H9 (cell line): ENCODE data around the gene PLCXD3. TPM values are rescaled to one million over a fixed set of nuclear protein-coding genes. Genes with fewer than 3 reads are reported as not detected.

Experiments
- DNase-seq: peaks from one replicate; pipeline ENCODE4 v3.0.0-alpha.2; 2017
- H2AFZ ChIP-seq: one replicate; pipeline ENCODE4 v1.6.1; 2013; ENCODE audit warnings: mild to moderate bottlenecking, low read length, control low read depth, moderate library complexity
- H2AK5ac ChIP-seq: 2 replicates; pipeline ENCODE4 v1.6.1; 2013; ENCODE audit warnings: low read length, control low read depth, mixed read lengths; ENCODE audit not compliant: insufficient read length
- H2BK120ac ChIP-seq: one replicate; pipeline ENCODE4 v1.6.1; 2013; ENCODE audit warnings: low read depth, mild to moderate bottlenecking, low read length, control low read depth, inconsistent platforms; ENCODE audit not compliant: poor library complexity, severe bottlenecking
- H2BK12ac ChIP-seq: 2 replicates; pipeline ENCODE4 v1.6.1; 2013; ENCODE audit warnings: low read length, control low read depth, mixed read lengths, low read depth; ENCODE audit not compliant: insufficient read length
- H2BK15ac ChIP-seq: 2 replicates; pipeline ENCODE4 v1.6.1; 2013; ENCODE audit warnings: low read depth, low read length, control low read depth
- H2BK20ac ChIP-seq: one replicate; pipeline ENCODE4 v1.6.1; 2013; ENCODE audit warnings: low read depth, mild to moderate bottlenecking, low read length, control low read depth, inconsistent platforms; ENCODE audit not compliant: poor library complexity, severe bottlenecking
- H2BK5ac ChIP-seq: 2 replicates; pipeline ENCODE4 v1.6.1; 2013; ENCODE audit warnings: low read length, control low read depth, mixed read lengths; ENCODE audit not compliant: insufficient read length
- H3K14ac ChIP-seq: 2 replicates; pipeline ENCODE4 v1.6.1; 2013; ENCODE audit warnings: low read length, control low read depth; ENCODE audit not compliant: insufficient read depth
- H3K18ac ChIP-seq: 2 replicates; pipeline ENCODE4 v1.6.1; 2013; ENCODE audit warnings: low read depth, mild to moderate bottlenecking, mixed read lengths, low read length, control low read depth; ENCODE audit not compliant: insufficient read length
- H3K23ac ChIP-seq: 2 replicates; pipeline ENCODE4 v1.6.1; 2013; ENCODE audit warnings: low read length, control low read depth, mixed read lengths, low read depth; ENCODE audit not compliant: insufficient read length
- H3K23me2 ChIP-seq: 2 replicates; pipeline ENCODE4 v1.6.1; 2013; ENCODE audit warnings: low read depth, mild to moderate bottlenecking, mixed read lengths, low read length, control low read depth; ENCODE audit not compliant: insufficient read length, poor library complexity, severe bottlenecking
- H3K27ac ChIP-seq: 2 replicates; pipeline ENCODE4 v1.5.1; 2013; ENCODE audit warnings: low read length, control low read depth, mixed read lengths, low read depth; ENCODE audit not compliant: insufficient read length
- H3K27me3 ChIP-seq: 2 replicates; pipeline ENCODE4 v1.6.1; 2013; ENCODE audit warnings: low read length, control low read depth, inconsistent platforms; ENCODE audit not compliant: insufficient read depth
- H3K4ac ChIP-seq: 2 replicates; pipeline ENCODE4 v1.6.1; 2013; ENCODE audit warnings: low read depth, mild to moderate bottlenecking, control low read depth, inconsistent platforms, low read length, moderate library complexity
- H3K4me1 ChIP-seq: 2 replicates; pipeline ENCODE4 v1.6.1; 2013; ENCODE audit warnings: low read length, control low read depth, inconsistent platforms; ENCODE audit not compliant: insufficient read depth
- H3K4me2 ChIP-seq: 2 replicates; pipeline ENCODE4 v1.6.1; 2013; ENCODE audit warnings: low read length, control low read depth, mixed read lengths; ENCODE audit not compliant: insufficient read length, insufficient read depth
- H3K56ac ChIP-seq: 2 replicates; pipeline ENCODE4 v1.6.1; 2013; ENCODE audit warnings: low read depth, mild to moderate bottlenecking, mixed read lengths, low read length, control low read depth; ENCODE audit not compliant: insufficient read length
- H3K79me1 ChIP-seq: 2 replicates; pipeline ENCODE4 v1.6.1; 2013; ENCODE audit warnings: low read depth, mild to moderate bottlenecking, moderate library complexity, low read length, control low read depth, inconsistent platforms; ENCODE audit not compliant: insufficient read depth, poor library complexity, severe bottlenecking
- H3K79me2 ChIP-seq: 2 replicates; pipeline ENCODE4 v1.6.1; 2013; ENCODE audit warnings: low read length, control low read depth, inconsistent platforms; ENCODE audit not compliant: insufficient read depth
- H3K9ac ChIP-seq: 2 replicates; pipeline ENCODE4 v1.6.1; 2013; ENCODE audit warnings: low read length, control low read depth, mixed read lengths; ENCODE audit not compliant: insufficient read length; ENCODE audit errors: extremely low read depth
- H3K9me3 ChIP-seq: one replicate; pipeline ENCODE4 v1.6.1; 2013; ENCODE audit warnings: low read depth, low read length, inconsistent platforms; ENCODE audit not compliant: control insufficient read depth
- H3T11ph ChIP-seq: one replicate; pipeline ENCODE4 v1.6.1; 2013; ENCODE audit warnings: mild to moderate bottlenecking, low read length, control low read depth, inconsistent platforms
- H4K20me1 ChIP-seq: one replicate; pipeline ENCODE4 v1.6.1; 2013; ENCODE audit not compliant: control insufficient read depth, insufficient read length, insufficient read depth
- H4K5ac ChIP-seq: 2 replicates; pipeline ENCODE4 v1.6.1; 2013; ENCODE audit warnings: low read depth, mild to moderate bottlenecking, mixed read lengths, low read length, control low read depth; ENCODE audit not compliant: insufficient read length
- H4K8ac ChIP-seq: replicated peaks from 2 replicates; pipeline ENCODE4 v1.6.1; 2013; ENCODE audit warnings: low read length, control low read depth, mixed read lengths, low read depth; ENCODE audit not compliant: insufficient read length
- H4K91ac ChIP-seq: 2 replicates; pipeline ENCODE4 v1.6.1; 2013; ENCODE audit warnings: low read depth, mild to moderate bottlenecking, moderate library complexity, mixed read lengths, low read length, control low read depth; ENCODE audit not compliant: insufficient read length
- H3K27ac Mint-ChIP-seq, 3 experiments: 2 replicates in 2 of 3; 3 replicates in 1 of 3; pipeline ENCODE4 v1.8.0; 2020 to 2021; ENCODE audit warnings: mixed read lengths in 3 of 3, mild to moderate bottlenecking in 1 of 3, moderate library complexity in 1 of 3
- H3K27me3 Mint-ChIP-seq: 2 replicates; pipeline ENCODE4 v1.8.0; 2021; ENCODE audit warnings: low read depth, mild to moderate bottlenecking, moderate library complexity, mixed read lengths
- H3K36me3 Mint-ChIP-seq, 3 experiments: 2 replicates in 2 of 3; 3 replicates in 1 of 3; pipeline ENCODE4 v1.8.0; 2020 to 2021; ENCODE audit warnings: low read depth in 3 of 3, mixed read lengths in 3 of 3; ENCODE audit not compliant: insufficient read depth in 1 of 3
- H3K4me1 Mint-ChIP-seq, 2 experiments: 2 replicates each; pipeline ENCODE4 v1.8.0; 2020; ENCODE audit warnings: mixed read lengths in 2 of 2
- H3K4me3 Mint-ChIP-seq, 2 experiments: 2 replicates in 1 of 2; 3 replicates in 1 of 2; pipeline ENCODE4 v1.8.0; 2020 to 2021; ENCODE audit warnings: mild to moderate bottlenecking in 2 of 2, mixed read lengths in 2 of 2, moderate library complexity in 1 of 2
- H3K9me3 Mint-ChIP-seq, 2 experiments: 2 replicates in 1 of 2; 3 replicates in 1 of 2; pipeline ENCODE4 v1.8.0; 2020; ENCODE audit warnings: mild to moderate bottlenecking in 2 of 2, mixed read lengths in 2 of 2, moderate library complexity in 1 of 2
- WGBS: extraction: QIAGEN DNeasy Blood & Tissue Kit; methylation state at CpG from one replicate; pipeline ENCODE4 v1.1.7; 2013; ENCODE audit warnings: missing lambda C conversion rate, low lambda C conversion rate, mixed read lengths; ENCODE audit not compliant: insufficient read length; ENCODE audit errors: extremely low coverage; 5-methylcytosine and 5-hydroxymethylcytosine counted together
- total RNA-seq: library from RNA; stranded (reverse); gene quantifications from 2 replicates; pipeline ENCODE4 v1.2.1, GENCODE V29; 2021
- TF ChIP-seq, protein P1 (sequence below): fragments of 200-600 bp; sonication (generic); conservative IDR thresholded peaks from 3 replicates; pipeline ENCODE4 v1.8.0; 2021; ENCODE audit warnings: antibody characterized with exemption, mild to moderate bottlenecking

PLCXD3 gene
- total RNA-seq, 1 experiment from 2014 or later, result not detected

DNA sequence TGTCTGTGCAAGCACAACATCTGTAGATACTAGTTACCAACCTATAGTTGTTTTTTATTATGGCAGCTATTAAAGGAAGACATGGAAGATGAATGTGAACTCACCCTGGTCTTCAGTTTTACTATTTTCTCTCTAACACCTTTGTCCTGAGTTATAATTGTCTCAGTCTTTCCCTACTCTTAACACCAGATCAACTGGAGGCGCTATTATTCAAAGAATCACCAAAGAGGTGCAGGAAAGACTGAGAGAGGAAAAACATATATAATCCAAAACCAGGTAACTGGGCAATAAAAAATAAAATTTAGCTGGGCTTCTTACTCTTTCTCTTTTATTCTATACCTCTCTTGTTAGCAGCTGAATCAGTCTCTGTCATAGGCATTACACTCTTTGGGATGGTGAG is 162.8 kb downstream of the PLCXD3 start:
- Mint-ChIP-seq H3K36me3 (no peaks in the 10 kb centered on the region), H3K4me1 (no peaks in the 10 kb centered on the region), H3K27ac (no peak overlapping the region), H3K9me3 (no peaks in the 10 kb centered on the region; a peak in 1 of 5 replicates), H3K4me3 (no peak overlapping the region), H3K27me3 (no peaks in the 10 kb centered on the region)
- no peak overlapping the region for H4K5ac ChIP-seq
- H3K9ac ChIP-seq, result no peak overlapping the region
- H2AFZ ChIP-seq, result no peak overlapping the region
- no peaks in the 10 kb centered on the region for H4K20me1 ChIP-seq
- TF ChIP-seq, protein P1, sequence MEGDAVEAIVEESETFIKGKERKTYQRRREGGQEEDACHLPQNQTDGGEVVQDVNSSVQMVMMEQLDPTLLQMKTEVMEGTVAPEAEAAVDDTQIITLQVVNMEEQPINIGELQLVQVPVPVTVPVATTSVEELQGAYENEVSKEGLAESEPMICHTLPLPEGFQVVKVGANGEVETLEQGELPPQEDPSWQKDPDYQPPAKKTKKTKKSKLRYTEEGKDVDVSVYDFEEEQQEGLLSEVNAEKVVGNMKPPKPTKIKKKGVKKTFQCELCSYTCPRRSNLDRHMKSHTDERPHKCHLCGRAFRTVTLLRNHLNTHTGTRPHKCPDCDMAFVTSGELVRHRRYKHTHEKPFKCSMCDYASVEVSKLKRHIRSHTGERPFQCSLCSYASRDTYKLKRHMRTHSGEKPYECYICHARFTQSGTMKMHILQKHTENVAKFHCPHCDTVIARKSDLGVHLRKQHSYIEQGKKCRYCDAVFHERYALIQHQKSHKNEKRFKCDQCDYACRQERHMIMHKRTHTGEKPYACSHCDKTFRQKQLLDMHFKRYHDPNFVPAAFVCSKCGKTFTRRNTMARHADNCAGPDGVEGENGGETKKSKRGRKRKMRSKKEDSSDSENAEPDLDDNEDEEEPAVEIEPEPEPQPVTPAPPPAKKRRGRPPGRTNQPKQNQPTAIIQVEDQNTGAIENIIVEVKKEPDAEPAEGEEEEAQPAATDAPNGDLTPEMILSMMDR, result peak; percentile 32; the same call in 2 of the 3 replicates
- no peaks in the 10 kb centered on the region for H3K27me3 ChIP-seq
- no peak overlapping the region for H4K91ac ChIP-seq
- no peak overlapping the region for H3K18ac ChIP-seq
- no peak overlapping the region for H2BK5ac ChIP-seq
- H3K56ac ChIP-seq, result no peak overlapping the region
- H2AK5ac ChIP-seq, result no peak overlapping the region
- H3K23me2 ChIP-seq, result no peaks in the 10 kb centered on the region
- no peaks in the 10 kb centered on the region for H3K9me3 ChIP-seq
- WGBS, result no CpG with 5 or more reads among the region's 1 CpG
- no peaks in the 10 kb centered on the region for H3K4me1 ChIP-seq
- H2BK120ac ChIP-seq, result no peak overlapping the region
- H2BK20ac ChIP-seq, result no peak overlapping the region
- H2BK12ac ChIP-seq, result no peak overlapping the region
- no peak overlapping the region for H3K27ac ChIP-seq
- no peak for DNase-seq
- no peaks in the 10 kb centered on the region for H3K79me1 ChIP-seq
- H3K23ac ChIP-seq, result no peak overlapping the region
- H2BK15ac ChIP-seq, result no peak overlapping the region
- no peak overlapping the region for H3K14ac ChIP-seq
- no peak overlapping the region for H3K4ac ChIP-seq
- H4K8ac ChIP-seq, result no peak overlapping the region
- H3T11ph ChIP-seq, result no peak overlapping the region
- no peak overlapping the region for H3K4me2 ChIP-seq
- H3K79me2 ChIP-seq, result no peaks in the 10 kb centered on the region
